NCI-H345 treated with DMSO at 0.1 percent for 48 hours (cell line): Measurements from ENCODE around the gene KRTAP4-2.
"Not testable (repeated sequence)": the region's sequence is repeated elsewhere in the genome, so short reads cannot be mapped to it uniquely, and the experiment has no call there.

ENCODE experiments used
- DNase-seq: peaks from one replicate; lab custom pipeline; 2025; ENCODE audit not compliant: unreplicated experiment; lab: John Stamatoyannopoulos, UW

KRTAP4-2 gene

GRCh38 chr17:41177727-41178271 lies at the start of gene KRTAP4-2:
TSS of gene KRTAP4-2 (minus strand) at chr17:41178221. CDS start at chr17:41178164, 57 bp downstream.
- DNase-seq, result no peak

DNA sequence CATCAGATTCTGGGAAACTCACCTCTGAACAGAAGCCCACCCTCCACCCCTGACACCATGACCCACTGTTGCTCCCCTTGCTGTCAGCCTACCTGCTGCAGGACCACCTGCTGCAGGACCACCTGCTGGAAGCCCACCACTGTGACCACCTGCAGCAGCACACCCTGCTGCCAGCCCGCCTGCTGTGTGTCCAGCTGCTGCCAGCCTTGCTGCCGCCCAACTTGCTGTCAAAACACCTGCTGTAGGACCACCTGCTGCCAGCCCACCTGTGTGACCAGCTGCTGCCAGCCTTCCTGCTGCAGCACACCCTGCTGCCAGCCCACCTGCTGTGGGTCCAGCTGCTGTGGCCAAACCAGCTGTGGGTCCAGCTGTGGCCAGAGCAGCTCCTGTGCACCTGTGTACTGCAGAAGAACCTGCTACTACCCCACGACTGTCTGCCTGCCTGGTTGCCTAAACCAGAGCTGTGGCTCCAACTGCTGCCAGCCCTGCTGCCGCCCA lies 48.6 kb upstream of the KRTAP4-2 start, which contains the start of gene KRTAP9-2:
Gene KRTAP9-2, plus strand, starts transcription at position 51 of the 498 bp plus-strand sequence. Its CDS starts 7 bp downstream, at position 58.
- not testable (repeated sequence) for DNase-seq

- DNase-seq, result no peak
Measured at GRCh38 chr17:41226051-41226450, 48.0 kb upstream of the KRTAP4-2 start.

DNA sequence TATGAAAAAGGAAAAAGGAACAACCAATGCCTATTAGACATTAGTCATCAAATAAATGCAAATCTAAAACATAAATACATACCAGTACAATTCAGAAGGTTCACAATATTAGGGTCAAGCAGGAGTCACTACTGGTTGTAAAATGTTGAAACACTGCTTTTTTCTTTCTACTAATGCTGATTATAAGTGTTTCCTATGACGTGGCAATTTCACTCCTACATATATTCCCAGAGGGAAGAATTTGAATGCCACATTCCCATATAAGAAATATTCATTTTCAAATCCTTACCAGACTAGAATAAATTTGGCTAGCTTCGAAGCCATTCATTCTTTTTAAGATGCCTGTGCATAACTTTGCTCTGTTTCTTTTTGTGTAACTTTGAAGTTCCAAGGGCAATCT lies 45.8 kb upstream of the KRTAP4-2 start:
- DNase-seq, result no peak

DNA sequence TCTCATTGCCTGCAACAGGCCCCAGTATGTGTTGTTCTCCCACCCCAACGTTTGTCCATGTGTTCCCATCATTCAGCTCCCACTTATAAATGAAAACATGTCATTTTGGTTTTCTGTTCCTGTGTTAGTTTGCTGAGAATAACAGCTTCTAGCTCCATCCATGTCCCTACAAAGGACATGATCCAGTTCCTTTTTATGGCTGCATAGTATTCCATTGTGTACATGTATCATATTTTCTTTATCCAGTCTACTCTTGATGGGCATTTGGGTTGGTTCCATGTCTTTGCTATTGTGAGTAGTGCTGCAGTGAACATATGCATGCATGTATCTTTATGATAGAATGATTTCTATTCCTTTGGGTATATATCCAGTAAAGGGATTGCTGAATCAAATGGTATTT lies 37.7 kb upstream of the KRTAP4-2 start:
- no peak for DNase-seq

- peak; percentile 40 for DNase-seq
Measured at GRCh38 chr17:41212524-41213169, 34.6 kb upstream of the KRTAP4-2 start.

DNA sequence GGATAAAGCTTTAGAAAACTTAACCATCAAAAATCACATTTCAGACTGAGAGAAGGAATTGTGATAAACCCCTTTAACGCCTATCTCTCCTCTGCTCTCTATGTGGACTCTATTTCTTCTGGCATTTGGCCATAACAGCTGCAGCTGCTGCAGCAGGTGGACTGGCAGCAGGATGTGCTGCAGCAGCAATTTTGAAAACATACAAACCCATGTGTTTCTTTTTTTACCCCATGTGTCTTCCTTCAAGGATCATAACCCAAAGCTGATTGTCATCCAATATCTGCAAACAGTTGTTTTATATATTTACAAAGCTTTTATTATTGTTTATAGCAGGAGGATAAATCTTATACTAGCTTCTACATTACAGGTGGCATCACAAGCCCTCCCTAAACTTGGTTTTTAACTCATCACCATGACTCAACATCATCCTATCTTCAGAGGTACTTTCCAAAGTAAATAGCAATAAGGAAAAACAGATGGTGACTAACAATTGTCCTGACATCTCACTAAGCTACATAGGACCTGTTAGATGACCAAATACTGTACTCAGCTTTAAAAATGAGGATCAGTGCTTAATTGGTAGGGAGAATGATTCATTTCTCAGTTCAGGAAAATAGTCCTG lies 33.9 kb upstream of the KRTAP4-2 start:
- peak; percentile 34 for DNase-seq

GRCh38 chr17:41199421-41200078 lies 21.5 kb upstream of the KRTAP4-2 start:
- DNase-seq, result no peak

DNA sequence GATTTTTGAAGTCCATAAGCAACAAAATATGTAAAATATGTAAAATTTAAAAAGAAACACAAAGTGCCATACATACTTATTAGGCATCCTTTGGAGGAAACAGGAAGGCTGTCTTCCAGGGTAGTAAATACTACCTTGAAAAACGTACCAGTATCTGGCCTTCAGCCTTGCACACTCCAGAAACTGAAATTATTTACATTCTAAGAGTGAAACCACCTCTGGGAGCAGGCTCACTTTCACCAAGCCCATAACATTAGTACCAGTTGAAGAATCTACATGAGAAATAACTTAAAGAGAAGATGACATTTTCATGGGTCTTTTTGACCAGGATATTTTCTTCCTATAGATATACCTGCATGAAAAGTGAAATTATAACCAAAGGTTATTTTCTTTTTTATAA lies 18.0 kb upstream of the KRTAP4-2 start:
- DNase-seq, result no peak

- no peak for DNase-seq
Measured at GRCh38 chr17:41190328-41190727, 12.3 kb upstream of the KRTAP4-2 start.

GRCh38 chr17:41189837-41190318 lies 11.9 kb upstream of the KRTAP4-2 start, which contains the start of gene KRTAP9-1:
TSS of gene KRTAP9-1 (plus strand) at chr17:41189887. CDS start at chr17:41189887, 0 bp downstream.
- not testable (repeated sequence) for DNase-seq

DNA sequence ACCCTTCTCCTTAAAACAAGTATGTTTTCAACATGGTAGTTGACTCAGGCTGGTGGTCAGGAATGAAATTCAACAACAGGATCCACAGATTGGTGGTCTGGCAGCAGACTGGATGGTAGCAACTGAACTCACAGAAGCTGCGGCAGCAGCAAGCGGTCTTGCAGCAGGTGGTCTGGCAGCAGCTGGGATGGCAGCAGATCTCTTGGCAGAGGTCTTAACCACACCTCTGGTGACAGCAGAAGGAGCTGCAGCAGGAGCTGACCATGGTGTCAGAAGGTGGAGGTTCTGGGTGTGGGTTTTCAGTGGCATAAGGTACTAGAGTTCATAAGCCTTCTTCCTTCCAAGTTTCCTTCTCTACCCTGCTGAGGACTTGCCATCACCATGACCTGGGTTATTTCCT lies 8.9 kb upstream of the KRTAP4-2 start:
- no peak for DNase-seq

GRCh38 chr17:41185001-41185400 lies 7.0 kb upstream of the KRTAP4-2 start:
- no peak for DNase-seq

DNA sequence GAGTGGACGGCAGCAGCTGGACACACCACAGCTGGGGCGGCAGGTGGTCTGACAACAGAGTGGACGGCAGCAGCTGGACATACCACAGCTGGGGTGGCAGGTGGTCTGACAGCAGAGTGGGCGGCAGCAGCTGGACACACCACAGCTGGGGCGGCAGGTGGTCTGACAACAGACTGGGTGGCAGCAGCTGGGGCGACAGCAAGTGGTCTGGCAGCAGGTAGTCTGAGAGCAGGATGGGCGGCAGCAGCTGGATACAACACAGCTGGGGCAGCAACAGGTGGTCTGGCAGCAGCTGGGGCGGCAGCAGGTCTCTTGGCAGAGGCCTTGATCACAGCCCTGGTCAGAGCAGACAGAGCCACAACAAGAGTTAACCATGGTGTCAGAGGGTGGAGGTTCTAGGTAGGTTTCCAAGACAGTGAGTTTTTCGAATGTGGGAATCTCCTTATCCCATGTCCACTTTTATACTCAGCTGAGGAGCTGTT lies 6.5 kb upstream of the KRTAP4-2 start, which contains the start of gene KRTAP4-1:
Gene KRTAP4-1, minus strand, starts transcription at position 432 of the 482 bp plus-strand sequence. Its CDS starts 57 bp downstream, at position 375.
- no peak for DNase-seq

DNA sequence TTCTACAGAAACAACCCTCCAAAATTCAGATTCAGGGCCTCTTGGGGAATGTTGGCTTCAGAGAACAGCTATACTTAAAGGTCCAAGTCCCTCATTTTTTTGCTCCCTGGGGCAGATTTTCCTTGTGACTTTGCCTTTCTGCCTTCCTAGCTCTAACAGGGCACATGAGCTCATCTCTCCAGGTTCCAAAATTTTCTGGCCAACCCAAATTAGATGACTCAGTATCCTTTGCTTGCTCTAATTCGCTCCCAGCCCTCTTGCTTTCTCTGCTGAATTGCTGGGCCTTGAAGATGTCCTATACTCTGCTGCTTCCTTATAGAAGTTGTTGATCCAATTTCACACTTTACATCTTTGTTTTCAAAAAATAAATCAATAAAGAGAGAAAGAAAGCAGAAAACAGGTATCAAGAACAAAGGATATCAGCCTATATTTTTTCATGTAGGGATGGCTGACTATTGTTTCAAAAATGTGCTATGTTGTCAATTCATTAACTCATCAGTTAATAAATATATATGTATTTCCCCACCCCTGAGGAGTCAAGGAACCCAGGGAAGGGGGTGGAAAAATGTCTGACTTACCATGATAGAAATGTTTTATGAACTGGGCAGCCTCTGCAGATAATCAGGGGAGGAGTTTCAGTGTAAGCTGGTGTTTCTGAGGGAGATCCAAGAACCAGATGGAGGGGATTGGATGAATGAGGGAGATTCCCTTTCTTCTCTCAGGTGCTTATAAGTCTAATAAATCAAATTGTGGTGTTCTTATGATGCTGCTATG lies 1.0 kb upstream of the KRTAP4-2 start:
- DNase-seq, result no peak

DNA sequence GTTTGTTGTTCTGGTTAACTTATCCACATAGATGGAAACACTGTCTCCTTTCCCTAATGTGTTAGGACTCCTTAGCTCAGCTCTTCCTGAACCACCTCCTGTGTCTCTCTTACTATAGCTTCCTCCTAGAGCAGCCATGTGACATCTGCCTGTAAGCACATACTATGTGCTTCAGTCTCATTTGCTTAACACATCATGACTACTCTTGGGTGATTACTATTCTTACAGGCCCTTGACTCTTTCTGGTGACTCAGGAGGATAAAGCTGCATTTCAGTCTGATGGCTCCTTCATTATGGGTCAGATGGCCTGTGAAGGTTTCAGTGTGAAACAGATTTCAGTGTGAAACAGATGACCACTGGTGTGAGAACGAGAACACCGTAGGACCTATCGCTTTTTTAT lies 320 bp upstream of the KRTAP4-2 start:
- no peak for DNase-seq

DNA sequence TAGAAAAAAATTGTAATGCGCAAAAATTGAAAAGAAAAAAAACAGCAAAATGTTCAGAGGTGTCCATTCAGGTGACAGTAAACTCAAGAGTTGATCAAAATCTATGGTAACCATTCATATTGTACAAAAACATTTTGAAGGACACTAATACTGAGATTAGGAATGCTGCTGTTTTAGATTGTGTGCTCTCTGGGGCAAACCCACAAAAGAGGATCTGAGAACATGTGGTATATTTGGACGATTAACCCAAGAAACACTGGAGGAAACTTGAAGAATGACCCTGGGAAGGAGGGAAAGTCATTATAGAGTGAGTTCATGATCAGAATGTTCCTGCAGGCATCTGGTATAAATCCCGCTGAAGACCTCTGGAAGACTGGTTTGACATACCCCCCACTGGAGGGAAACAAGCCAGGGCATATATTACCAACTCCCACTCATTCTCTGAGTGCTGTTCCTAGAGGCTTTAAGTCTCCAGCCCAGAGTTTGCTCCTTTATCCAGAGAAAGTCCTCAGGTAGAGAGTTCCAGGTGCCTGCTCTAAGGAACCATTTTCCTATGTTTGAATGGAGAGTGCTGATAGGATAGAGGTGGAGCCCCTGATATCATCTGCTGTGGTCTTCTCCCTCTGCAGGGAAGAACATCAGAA lies 1.2 kb downstream of the KRTAP4-2 start:
- no peak for DNase-seq

- DNase-seq, result no peak
Measured at GRCh38 chr17:41171886-41172285, 6.1 kb downstream of the KRTAP4-2 start.

GRCh38 chr17:41168121-41168520 lies 9.9 kb downstream of the KRTAP4-2 start, which contains the start of gene KRTAP4-3:
TSS of gene KRTAP4-3 (minus strand) at chr17:41168221. CDS start at chr17:41168172, 49 bp downstream.
- DNase-seq, result no peak

- DNase-seq, result no peak
Measured at GRCh38 chr17:41167561-41167960, 10.5 kb downstream of the KRTAP4-2 start.
